K562 (cell line): ENCODE data around the gene WDCP. TPM values are rescaled to one million over a fixed set of nuclear protein-coding genes. Genes with fewer than 3 reads are reported as not detected.

Source experiments
- BDP1 ChIP-seq: IDR thresholded peaks from 3 replicates; pipeline ENCODE4 v1.6.1; 2011; ENCODE audit not compliant: insufficient read length, insufficient read depth
- CHD4 ChIP-seq: fragments of 200-600 bp; sonication (generic); IDR thresholded peaks from 3 replicates; pipeline ENCODE4 v1.6.1; 2012; ENCODE audit warnings: low read depth, mild to moderate bottlenecking, mixed read lengths, low read length, inconsistent platforms; ENCODE audit not compliant: insufficient read depth, insufficient replicate concordance, poor library complexity, severe bottlenecking
- HDAC8 ChIP-seq: fragments of 450-650 bp; IDR thresholded peaks from 2 replicates; pipeline ENCODE4 v1.6.1; 2016; ENCODE audit warnings: mild to moderate bottlenecking, missing genetic modification characterization, moderate library complexity, missing compliant biosample characterization
- KAT7 ChIP-seq: sonication (generic); formaldehyde crosslinking; IDR thresholded peaks from 2 replicates; pipeline ENCODE4 v1.8.0; 2022; ENCODE audit warnings: missing genetic modification reagents, mild to moderate bottlenecking, borderline replicate concordance
- TEAD4 ChIP-seq, 2 experiments: sonication (generic) in 1 of 2; formaldehyde crosslinking in 1 of 2; IDR thresholded peaks; 2 replicates each; pipeline versions ENCODE4 v1.6.1 to v1.8.0; 2012 to 2022; ENCODE audit warnings: borderline replicate concordance in 1 of 2, inconsistent platforms in 1 of 2, low read length in 1 of 2, mild to moderate bottlenecking in 1 of 2, missing genetic modification reagents in 1 of 2
- ZNF717 ChIP-seq: fragments of 250-450 bp; sonication (Bioruptor Pico); IDR thresholded peaks from 2 replicates; pipeline ENCODE4 v1.5.0; 2021
- ZNF766 ChIP-seq: fragments of 200-800 bp; sonication (Bioruptor generic); conservative IDR thresholded peaks from 2 replicates; pipeline ENCODE4 v1.6.1; 2016; ENCODE audit warnings: missing genetic modification characterization, missing compliant biosample characterization
- polyA plus RNA-seq, 8 experiments: library from polyadenylated mRNA; depleted of rRNA in 4 of 8; stranded (reverse) in 5 of 8; unstranded in 3 of 8; fragments of >200 nt; fragmentation: Nextera tagmentation in 2 of 8; fragmentation: Illumina TruSeq in 1 of 8; extraction: Ambion mirVana in 2 of 8; extraction: Trizol in 1 of 8; gene quantifications; 2 replicates each; pipeline versions ENCODE4 v1.2.1 to v1.2.3, GENCODE V29; 2011 to 2014; ENCODE audit warnings: inconsistent platforms in 1 of 8, missing spikeins in 1 of 8
- total RNA-seq, 7 experiments: library from RNA; depleted of rRNA in 6 of 7; stranded (reverse); fragments of >200 nt in 6 of 7; fragmentation: Illumina TruSeq in 2 of 7; extraction: Trizol in 2 of 7; gene quantifications; 2 replicates each; pipeline versions ENCODE4 v1.2.1 to v1.2.3, GENCODE V29; 2011 to 2021; ENCODE audit warnings: low replicate concordance in 1 of 7
- TF ChIP-seq, protein P1 (sequence below): sonication (generic); formaldehyde crosslinking; IDR thresholded peaks from 2 replicates; pipeline ENCODE4 v1.8.1; 2023; ENCODE audit warnings: mild to moderate bottlenecking, missing genetic modification reagents
- TF ChIP-seq, protein P2 (sequence below): sonication (generic); formaldehyde crosslinking; IDR thresholded peaks from 2 replicates; pipeline ENCODE4 v1.8.0; 2022; ENCODE audit warnings: mild to moderate bottlenecking, missing genetic modification reagents
- TF ChIP-seq, protein P3 (sequence below), 2 experiments: fragments of 450-650 bp; conservative IDR thresholded peaks; 2 replicates each; pipeline ENCODE4 v1.6.1; 2017; ENCODE audit warnings: mild to moderate bottlenecking in 2 of 2, moderate library complexity in 2 of 2
- TF ChIP-seq, protein P4 (sequence below), 2 experiments: IDR thresholded peaks in 1 of 2; conservative IDR thresholded peaks in 1 of 2; 2 replicates each; pipeline ENCODE4 v1.6.1; 2016; ENCODE audit warnings: low read depth in 2 of 2, mild to moderate bottlenecking in 1 of 2, missing compliant biosample characterization in 1 of 2, missing genetic modification characterization in 1 of 2, moderate library complexity in 1 of 2

The WDCP gene
- total and polyA plus RNA-seq, 9 of the 15 experiments (the other 6 are each of a cell fraction or from before 2014, with no cell fraction given): 10.1 to 41.4 (median 21.8) TPM

DNA sequence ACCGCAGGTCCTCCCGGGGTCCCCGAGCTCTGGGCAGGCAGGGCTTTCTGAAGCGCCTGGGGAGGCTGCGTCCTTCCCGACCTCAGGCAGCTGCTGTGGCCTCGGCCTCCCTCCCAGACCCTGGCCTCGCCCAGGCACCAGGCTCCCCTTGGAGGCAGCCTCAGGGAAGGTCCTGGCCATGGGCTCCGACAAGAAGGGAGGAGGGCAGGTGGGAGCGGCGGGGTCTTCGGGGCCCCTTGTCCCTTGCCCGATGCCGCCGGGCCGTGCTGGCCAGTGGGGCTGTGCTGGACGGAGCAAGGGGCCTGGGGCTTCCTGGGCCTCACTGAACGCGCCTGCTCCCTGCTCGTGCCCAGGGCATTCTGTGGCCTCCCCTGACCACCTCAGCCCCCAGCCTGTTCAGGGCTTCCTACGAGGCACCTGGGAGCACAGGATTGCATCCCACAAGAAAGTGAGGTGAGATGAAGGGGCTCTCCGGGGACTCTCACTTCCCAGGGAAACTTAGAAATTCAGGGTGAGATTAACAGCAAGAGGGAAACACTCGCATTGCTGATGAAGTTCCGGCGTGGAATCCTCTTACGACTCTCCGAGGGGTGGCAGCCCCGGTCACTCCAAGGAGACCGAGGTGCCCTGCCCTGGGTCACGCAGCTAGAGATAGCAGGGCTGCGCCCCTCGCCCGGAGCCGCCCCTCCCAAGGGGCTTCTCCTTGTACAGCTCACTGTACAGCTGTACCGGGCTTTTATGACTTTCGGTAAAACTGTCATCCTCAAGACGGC lies 36.5 kb downstream of the WDCP start (continued):
- TF ChIP-seq, protein P1, sequence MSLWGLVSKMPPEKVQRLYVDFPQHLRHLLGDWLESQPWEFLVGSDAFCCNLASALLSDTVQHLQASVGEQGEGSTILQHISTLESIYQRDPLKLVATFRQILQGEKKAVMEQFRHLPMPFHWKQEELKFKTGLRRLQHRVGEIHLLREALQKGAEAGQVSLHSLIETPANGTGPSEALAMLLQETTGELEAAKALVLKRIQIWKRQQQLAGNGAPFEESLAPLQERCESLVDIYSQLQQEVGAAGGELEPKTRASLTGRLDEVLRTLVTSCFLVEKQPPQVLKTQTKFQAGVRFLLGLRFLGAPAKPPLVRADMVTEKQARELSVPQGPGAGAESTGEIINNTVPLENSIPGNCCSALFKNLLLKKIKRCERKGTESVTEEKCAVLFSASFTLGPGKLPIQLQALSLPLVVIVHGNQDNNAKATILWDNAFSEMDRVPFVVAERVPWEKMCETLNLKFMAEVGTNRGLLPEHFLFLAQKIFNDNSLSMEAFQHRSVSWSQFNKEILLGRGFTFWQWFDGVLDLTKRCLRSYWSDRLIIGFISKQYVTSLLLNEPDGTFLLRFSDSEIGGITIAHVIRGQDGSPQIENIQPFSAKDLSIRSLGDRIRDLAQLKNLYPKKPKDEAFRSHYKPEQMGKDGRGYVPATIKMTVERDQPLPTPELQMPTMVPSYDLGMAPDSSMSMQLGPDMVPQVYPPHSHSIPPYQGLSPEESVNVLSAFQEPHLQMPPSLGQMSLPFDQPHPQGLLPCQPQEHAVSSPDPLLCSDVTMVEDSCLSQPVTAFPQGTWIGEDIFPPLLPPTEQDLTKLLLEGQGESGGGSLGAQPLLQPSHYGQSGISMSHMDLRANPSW: 0 out of 2 replicates have a peak, but pooled peaks have one; percentile 24
- no peak; the same call in 1 of the 2 replicates for TF ChIP-seq KAT7 (CRISPR knock-in tag)
- TF ChIP-seq BDP1: no peak
- no peak for TF ChIP-seq ZNF717 (CRISPR knock-in tag)
- no peak; the same call in 1 of the 2 replicates for TF ChIP-seq ZNF766 (CRISPR knock-in tag)
- no peak for TF ChIP-seq HDAC8 (tag)
- no peak for TF ChIP-seq CHD4
- TF ChIP-seq, protein P2, sequence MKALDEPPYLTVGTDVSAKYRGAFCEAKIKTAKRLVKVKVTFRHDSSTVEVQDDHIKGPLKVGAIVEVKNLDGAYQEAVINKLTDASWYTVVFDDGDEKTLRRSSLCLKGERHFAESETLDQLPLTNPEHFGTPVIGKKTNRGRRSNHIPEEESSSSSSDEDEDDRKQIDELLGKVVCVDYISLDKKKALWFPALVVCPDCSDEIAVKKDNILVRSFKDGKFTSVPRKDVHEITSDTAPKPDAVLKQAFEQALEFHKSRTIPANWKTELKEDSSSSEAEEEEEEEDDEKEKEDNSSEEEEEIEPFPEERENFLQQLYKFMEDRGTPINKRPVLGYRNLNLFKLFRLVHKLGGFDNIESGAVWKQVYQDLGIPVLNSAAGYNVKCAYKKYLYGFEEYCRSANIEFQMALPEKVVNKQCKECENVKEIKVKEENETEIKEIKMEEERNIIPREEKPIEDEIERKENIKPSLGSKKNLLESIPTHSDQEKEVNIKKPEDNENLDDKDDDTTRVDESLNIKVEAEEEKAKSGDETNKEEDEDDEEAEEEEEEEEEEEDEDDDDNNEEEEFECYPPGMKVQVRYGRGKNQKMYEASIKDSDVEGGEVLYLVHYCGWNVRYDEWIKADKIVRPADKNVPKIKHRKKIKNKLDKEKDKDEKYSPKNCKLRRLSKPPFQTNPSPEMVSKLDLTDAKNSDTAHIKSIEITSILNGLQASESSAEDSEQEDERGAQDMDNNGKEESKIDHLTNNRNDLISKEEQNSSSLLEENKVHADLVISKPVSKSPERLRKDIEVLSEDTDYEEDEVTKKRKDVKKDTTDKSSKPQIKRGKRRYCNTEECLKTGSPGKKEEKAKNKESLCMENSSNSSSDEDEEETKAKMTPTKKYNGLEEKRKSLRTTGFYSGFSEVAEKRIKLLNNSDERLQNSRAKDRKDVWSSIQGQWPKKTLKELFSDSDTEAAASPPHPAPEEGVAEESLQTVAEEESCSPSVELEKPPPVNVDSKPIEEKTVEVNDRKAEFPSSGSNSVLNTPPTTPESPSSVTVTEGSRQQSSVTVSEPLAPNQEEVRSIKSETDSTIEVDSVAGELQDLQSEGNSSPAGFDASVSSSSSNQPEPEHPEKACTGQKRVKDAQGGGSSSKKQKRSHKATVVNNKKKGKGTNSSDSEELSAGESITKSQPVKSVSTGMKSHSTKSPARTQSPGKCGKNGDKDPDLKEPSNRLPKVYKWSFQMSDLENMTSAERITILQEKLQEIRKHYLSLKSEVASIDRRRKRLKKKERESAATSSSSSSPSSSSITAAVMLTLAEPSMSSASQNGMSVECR (CRISPR knock-in tag): no peak
- TF ChIP-seq, protein P3, sequence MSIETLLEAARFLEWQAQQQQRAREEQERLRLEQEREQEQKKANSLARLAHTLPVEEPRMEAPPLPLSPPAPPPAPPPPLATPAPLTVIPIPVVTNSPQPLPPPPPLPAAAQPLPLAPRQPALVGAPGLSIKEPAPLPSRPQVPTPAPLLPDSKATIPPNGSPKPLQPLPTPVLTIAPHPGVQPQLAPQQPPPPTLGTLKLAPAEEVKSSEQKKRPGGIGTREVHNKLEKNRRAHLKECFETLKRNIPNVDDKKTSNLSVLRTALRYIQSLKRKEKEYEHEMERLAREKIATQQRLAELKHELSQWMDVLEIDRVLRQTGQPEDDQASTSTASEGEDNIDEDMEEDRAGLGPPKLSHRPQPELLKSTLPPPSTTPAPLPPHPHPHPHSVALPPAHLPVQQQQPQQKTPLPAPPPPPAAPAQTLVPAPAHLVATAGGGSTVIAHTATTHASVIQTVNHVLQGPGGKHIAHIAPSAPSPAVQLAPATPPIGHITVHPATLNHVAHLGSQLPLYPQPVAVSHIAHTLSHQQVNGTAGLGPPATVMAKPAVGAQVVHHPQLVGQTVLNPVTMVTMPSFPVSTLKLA (conservative IDR thresholded peaks at IDR 0.05): no peak
- no peak for TF ChIP-seq TEAD4 (IDR thresholded peaks at IDR 0.05; ENCODE audit: low read length)
- 0 out of 2 replicates have a peak, but pooled peaks have one; percentile 21 for TF ChIP-seq TEAD4 (CRISPR knock-in tag; IDR thresholded peaks at IDR 0.05; ENCODE audit: borderline replicate concordance)
- TF ChIP-seq, protein P4, sequence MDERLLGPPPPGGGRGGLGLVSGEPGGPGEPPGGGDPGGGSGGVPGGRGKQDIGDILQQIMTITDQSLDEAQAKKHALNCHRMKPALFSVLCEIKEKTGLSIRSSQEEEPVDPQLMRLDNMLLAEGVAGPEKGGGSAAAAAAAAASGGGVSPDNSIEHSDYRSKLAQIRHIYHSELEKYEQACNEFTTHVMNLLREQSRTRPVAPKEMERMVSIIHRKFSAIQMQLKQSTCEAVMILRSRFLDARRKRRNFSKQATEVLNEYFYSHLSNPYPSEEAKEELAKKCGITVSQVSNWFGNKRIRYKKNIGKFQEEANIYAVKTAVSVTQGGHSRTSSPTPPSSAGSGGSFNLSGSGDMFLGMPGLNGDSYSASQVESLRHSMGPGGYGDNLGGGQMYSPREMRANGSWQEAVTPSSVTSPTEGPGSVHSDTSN (CRISPR knock-in tag; IDR thresholded peaks at IDR 0.05; ENCODE audit: low read depth): no peak
- TF ChIP-seq, protein P4 (tag; conservative IDR thresholded peaks at IDR 0.05; ENCODE audit: low read depth): no peak
